Smooth muscle cell (in vitro differentiated cells): ENCODE data around the gene CABLES1. TPM values are rescaled to one million over a fixed set of nuclear protein-coding genes. Genes with fewer than 3 reads are reported as not detected.

Experiments used
- DNase-seq: peaks from one replicate; lab custom pipeline; 2025; ENCODE audit not compliant: unreplicated experiment; lab: John Stamatoyannopoulos, UW
- H2AFZ ChIP-seq: fragments of 200-600 bp; sonication (generic); 2 replicates; pipeline ENCODE4 v1.6.0; 2016; ENCODE audit warnings: antibody characterized with exemption, low read depth, mild to moderate bottlenecking
- H3F3A ChIP-seq: fragments of 200-600 bp; sonication (generic); 2 replicates; pipeline ENCODE4 v1.6.0; 2017; ENCODE audit warnings: antibody characterized with exemption, low read depth
- H3K27ac ChIP-seq: fragments of 200-600 bp; sonication (generic); 2 replicates; pipeline ENCODE4 v1.5.1; 2016; ENCODE audit warnings: low read depth, mild to moderate bottlenecking
- H3K27me3 ChIP-seq: fragments of 200-600 bp; sonication (generic); 2 replicates; pipeline ENCODE4 v1.6.1; 2016; ENCODE audit warnings: low read depth, mild to moderate bottlenecking
- H3K36me3 ChIP-seq: fragments of 200-600 bp; sonication (generic); 2 replicates; pipeline ENCODE4 v1.5.1; 2016; ENCODE audit warnings: low read depth
- H3K4me1 ChIP-seq: fragments of 200-600 bp; sonication (generic); 2 replicates; pipeline ENCODE4 v1.5.1; 2016; ENCODE audit warnings: low read depth
- H3K4me2 ChIP-seq: fragments of 200-600 bp; sonication (generic); 2 replicates; pipeline ENCODE4 v1.6.0; 2016; ENCODE audit warnings: mild to moderate bottlenecking
- H3K4me3 ChIP-seq: fragments of 200-600 bp; sonication (generic); 2 replicates; pipeline ENCODE4 v1.5.1; 2016; ENCODE audit warnings: mild to moderate bottlenecking
- H3K79me2 ChIP-seq: fragments of 200-600 bp; sonication (generic); 2 replicates; pipeline ENCODE4 v1.6.0; 2016; ENCODE audit warnings: low read depth, mild to moderate bottlenecking
- H3K9ac ChIP-seq: fragments of 200-600 bp; sonication (generic); 2 replicates; pipeline ENCODE4 v1.6.0; 2016; ENCODE audit warnings: low read depth
- H3K9me3 ChIP-seq: fragments of 200-600 bp; sonication (generic); replicated peaks from 2 replicates; pipeline ENCODE4 v1.5.1; 2016; ENCODE audit warnings: low read depth
- H4K20me1 ChIP-seq: fragments of 200-600 bp; sonication (generic); 2 replicates; pipeline ENCODE4 v1.6.0; 2016; ENCODE audit warnings: low read depth
- WGBS: methylation state at CpG from one replicate; pipeline ENCODE4 v1.1.7; 2016; ENCODE audit warnings: low lambda C conversion rate; 5-methylcytosine and 5-hydroxymethylcytosine counted together
- polyA plus RNA-seq: library from polyadenylated mRNA; unstranded; fragments of >200 nt; fragmentation: Nextera tagmentation; extraction: Ambion mirVana; gene quantifications from 2 replicates; pipeline ENCODE4 v1.2.1, GENCODE V29; 2016
- total RNA-seq: library from RNA; depleted of rRNA; stranded (reverse); fragments of >200 nt; gene quantifications from 2 replicates; pipeline ENCODE4 v1.2.3, GENCODE V29; 2014
- TF ChIP-seq, protein P1 (sequence below): fragments of 200-600 bp; sonication (generic); IDR thresholded peaks from 2 replicates; pipeline ENCODE4 v1.5.1; 2017; ENCODE audit warnings: borderline replicate concordance, mild to moderate bottlenecking, antibody characterized with exemption; ENCODE audit not compliant: insufficient read depth, poor library complexity, severe bottlenecking

Gene CABLES1
- total and polyA plus RNA-seq, 2 experiments from 2014 or later, result 1.2 to 2.4 TPM

DNA sequence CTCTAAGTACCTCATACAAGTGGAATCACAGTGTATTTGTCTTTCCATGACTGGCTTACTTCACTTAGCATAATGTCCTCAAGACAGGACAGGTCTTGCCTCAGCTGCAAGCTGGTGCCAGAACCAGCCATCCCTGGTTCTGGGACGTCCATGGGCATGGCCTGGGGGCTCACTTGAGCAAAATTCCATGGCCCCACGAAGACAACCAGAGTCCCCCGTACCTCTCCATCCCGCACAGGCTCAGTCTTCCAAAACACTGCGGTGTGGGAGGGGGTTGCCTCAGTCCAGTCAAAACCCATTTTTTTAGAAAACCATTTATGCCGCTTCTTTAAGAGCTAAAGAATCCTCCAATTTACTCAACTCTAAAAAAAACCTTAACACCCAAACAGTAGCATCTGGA, 21.7 kb upstream of the CABLES1 start:
- H3K27ac ChIP-seq, result no peak overlapping the region
- H3K4me1 ChIP-seq, result no peaks in the 10 kb centered on the region
- DNase-seq, result no peak
- H4K20me1 ChIP-seq, result no peaks in the 10 kb centered on the region
- no peaks in the 10 kb centered on the region for H3K79me2 ChIP-seq
- H2AFZ ChIP-seq, result no peak overlapping the region
- no peaks in the 10 kb centered on the region for H3K36me3 ChIP-seq
- no peaks in the 10 kb centered on the region for H3K27me3 ChIP-seq
- no peaks in the 10 kb centered on the region for H3K9me3 ChIP-seq
- H3K4me2 ChIP-seq, result no peak overlapping the region
- no peak overlapping the region for H3K9ac ChIP-seq
- whole genome bisulfite sequencing, result 87% methylated on average over 6 of the region's 6 CpGs
- H3F3A ChIP-seq, result no peaks in the 10 kb centered on the region
- TF ChIP-seq, protein P1, sequence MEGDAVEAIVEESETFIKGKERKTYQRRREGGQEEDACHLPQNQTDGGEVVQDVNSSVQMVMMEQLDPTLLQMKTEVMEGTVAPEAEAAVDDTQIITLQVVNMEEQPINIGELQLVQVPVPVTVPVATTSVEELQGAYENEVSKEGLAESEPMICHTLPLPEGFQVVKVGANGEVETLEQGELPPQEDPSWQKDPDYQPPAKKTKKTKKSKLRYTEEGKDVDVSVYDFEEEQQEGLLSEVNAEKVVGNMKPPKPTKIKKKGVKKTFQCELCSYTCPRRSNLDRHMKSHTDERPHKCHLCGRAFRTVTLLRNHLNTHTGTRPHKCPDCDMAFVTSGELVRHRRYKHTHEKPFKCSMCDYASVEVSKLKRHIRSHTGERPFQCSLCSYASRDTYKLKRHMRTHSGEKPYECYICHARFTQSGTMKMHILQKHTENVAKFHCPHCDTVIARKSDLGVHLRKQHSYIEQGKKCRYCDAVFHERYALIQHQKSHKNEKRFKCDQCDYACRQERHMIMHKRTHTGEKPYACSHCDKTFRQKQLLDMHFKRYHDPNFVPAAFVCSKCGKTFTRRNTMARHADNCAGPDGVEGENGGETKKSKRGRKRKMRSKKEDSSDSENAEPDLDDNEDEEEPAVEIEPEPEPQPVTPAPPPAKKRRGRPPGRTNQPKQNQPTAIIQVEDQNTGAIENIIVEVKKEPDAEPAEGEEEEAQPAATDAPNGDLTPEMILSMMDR, result no peak
- H3K4me3 ChIP-seq, result no peak overlapping the region

DNA sequence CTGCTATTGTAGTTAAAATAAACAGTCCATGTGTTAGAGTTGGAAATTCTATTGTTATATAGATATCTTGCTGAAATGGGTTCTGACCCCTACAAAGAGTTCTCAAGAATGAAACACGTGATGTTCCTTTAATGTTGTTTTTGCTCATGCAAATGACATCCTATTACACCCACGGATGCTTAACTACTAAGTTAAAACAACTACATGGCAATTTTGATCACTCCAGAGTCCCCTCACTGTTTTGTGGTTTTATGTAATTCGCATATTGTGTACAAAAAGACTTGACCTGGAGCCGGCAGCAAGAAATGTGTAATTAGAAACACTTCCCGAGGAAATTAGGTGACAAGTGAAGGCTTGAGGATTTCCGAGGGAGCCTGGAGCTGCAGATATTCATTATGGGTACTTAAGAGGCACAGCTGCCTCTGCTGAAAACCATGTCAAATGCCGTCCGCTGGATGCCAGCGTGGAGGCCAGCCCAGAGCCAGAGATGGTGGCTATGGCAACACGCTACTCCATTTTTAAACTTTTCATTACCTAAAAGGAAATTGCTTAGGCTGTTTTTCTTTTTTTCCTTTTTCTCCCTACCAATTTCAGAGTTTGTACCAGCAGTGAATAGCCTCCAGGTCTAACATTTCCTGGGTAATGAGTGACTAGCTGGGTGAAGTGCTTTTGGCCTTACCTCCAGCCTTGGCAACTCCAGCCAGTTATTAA, 21.0 kb upstream of the CABLES1 start:
- peak overlapping the region; percentile 16 for H2AFZ ChIP-seq
- 53% methylated on average over 10 of the region's 10 CpGs for WGBS

DNA sequence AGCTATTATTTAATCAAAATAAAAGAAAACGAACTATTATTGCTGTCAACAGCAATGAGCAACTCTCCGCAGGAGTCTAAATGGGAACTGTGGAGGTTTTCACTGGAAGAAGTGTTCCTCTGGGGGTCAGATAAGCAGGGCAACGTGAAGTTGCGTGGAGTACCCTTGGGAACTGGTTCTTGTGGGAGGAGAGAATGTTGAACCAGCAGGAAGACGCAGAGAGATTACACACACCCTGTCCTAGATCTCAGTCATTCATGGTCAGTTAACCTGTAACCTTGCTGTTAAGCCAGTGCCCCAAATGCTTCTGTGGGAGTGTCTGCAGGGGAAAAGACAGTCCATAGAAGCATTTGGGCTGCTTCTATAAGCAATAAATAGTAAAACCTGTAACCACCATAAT, 20.4 kb upstream of the CABLES1 start:
- Histone ChIP-seq H3K36me3 (no peaks in the 10 kb centered on the region), H3K27me3 (no peaks in the 10 kb centered on the region), H4K20me1 (no peaks in the 10 kb centered on the region), H3K9ac (peak overlapping the region; percentile 80), H3F3A (no peaks in the 10 kb centered on the region), H3K9me3 (no peaks in the 10 kb centered on the region), H2AFZ (no peak overlapping the region), H3K79me2 (no peaks in the 10 kb centered on the region), H3K27ac (peak overlapping the region; percentile 80), H3K4me2 (no peak overlapping the region), H3K4me1 (no peaks in the 10 kb centered on the region), H3K4me3 (no peak overlapping the region)
- 84% methylated on average over 5 of the region's 5 CpGs for WGBS
- TF ChIP-seq, protein P1, result no peak
- DNase-seq, result no peak

More for the DNA sequence above, 21.0 kb upstream of the CABLES1 start:
- no peaks in the 10 kb centered on the region for H3F3A ChIP-seq
- H3K4me2 ChIP-seq, result no peak overlapping the region
- no peak overlapping the region for H3K4me3 ChIP-seq
- H3K9me3 ChIP-seq, result no peaks in the 10 kb centered on the region
- H3K36me3 ChIP-seq, result no peaks in the 10 kb centered on the region
- H3K9ac ChIP-seq, result peak overlapping the region; percentile 80
- TF ChIP-seq, protein P1, result no peak
- H3K4me1 ChIP-seq, result no peaks in the 10 kb centered on the region
- no peak overlapping the region for H3K27ac ChIP-seq
- no peak for DNase-seq
- no peaks in the 10 kb centered on the region for H3K79me2 ChIP-seq
- H4K20me1 ChIP-seq, result no peaks in the 10 kb centered on the region
- H3K27me3 ChIP-seq, result no peaks in the 10 kb centered on the region

DNA sequence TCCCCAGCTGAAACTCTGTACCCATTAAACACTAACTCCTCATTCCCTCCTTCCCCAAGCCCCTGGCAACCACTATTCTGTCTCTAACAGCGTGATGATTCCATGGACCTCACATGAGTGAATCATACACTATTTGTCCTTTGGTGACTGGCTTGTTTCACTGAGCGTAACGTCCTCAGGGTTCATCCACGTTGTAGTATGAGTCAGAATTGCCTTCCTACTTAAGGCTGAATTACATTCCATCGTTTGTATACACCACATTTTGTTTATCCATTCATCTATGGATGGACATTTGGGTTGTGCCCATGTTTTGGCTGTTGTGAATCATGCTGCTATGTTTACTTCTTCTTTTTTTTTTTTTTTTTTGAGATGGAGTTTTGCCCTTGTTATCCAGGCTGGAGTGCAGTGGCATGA, 19.6 kb upstream of the CABLES1 start:
- Histone ChIP-seq H3K4me2 (no peak overlapping the region), H3K9ac (peak overlapping the region; percentile 80), H3K9me3 (no peaks in the 10 kb centered on the region), H4K20me1 (no peaks in the 10 kb centered on the region), H3K27me3 (no peaks in the 10 kb centered on the region), H3K36me3 (no peaks in the 10 kb centered on the region), H3K27ac (peak overlapping the region; percentile 80), H3K4me3 (no peak overlapping the region), H3K79me2 (no peaks in the 10 kb centered on the region), H2AFZ (no peak overlapping the region), H3K4me1 (no peaks in the 10 kb centered on the region), H3F3A (no peaks in the 10 kb centered on the region)
- TF ChIP-seq, protein P1, result no peak
- DNase-seq, result no peak
- 3% methylated on average over 5 of the region's 5 CpGs for WGBS
